H9 (cell line): ENCODE measurements around the gene SCN2B. TPM values are rescaled to one million over a fixed set of nuclear protein-coding genes. Genes with fewer than 3 reads are reported as not detected.

Experiments
- DNase-seq: peaks from one replicate; pipeline ENCODE4 v3.0.0-alpha.2; 2017
- H2AFZ ChIP-seq: one replicate; pipeline ENCODE4 v1.6.1; 2013; ENCODE audit warnings: mild to moderate bottlenecking, low read length, control low read depth, moderate library complexity
- H2AK5ac ChIP-seq: 2 replicates; pipeline ENCODE4 v1.6.1; 2013; ENCODE audit warnings: low read length, control low read depth, mixed read lengths; ENCODE audit not compliant: insufficient read length
- H2BK120ac ChIP-seq: one replicate; pipeline ENCODE4 v1.6.1; 2013; ENCODE audit warnings: low read depth, mild to moderate bottlenecking, low read length, control low read depth, inconsistent platforms; ENCODE audit not compliant: poor library complexity, severe bottlenecking
- H2BK12ac ChIP-seq: 2 replicates; pipeline ENCODE4 v1.6.1; 2013; ENCODE audit warnings: low read length, control low read depth, mixed read lengths, low read depth; ENCODE audit not compliant: insufficient read length
- H2BK15ac ChIP-seq: 2 replicates; pipeline ENCODE4 v1.6.1; 2013; ENCODE audit warnings: low read depth, low read length, control low read depth
- H2BK20ac ChIP-seq: one replicate; pipeline ENCODE4 v1.6.1; 2013; ENCODE audit warnings: low read depth, mild to moderate bottlenecking, low read length, control low read depth, inconsistent platforms; ENCODE audit not compliant: poor library complexity, severe bottlenecking
- H2BK5ac ChIP-seq: 2 replicates; pipeline ENCODE4 v1.6.1; 2013; ENCODE audit warnings: low read length, control low read depth, mixed read lengths; ENCODE audit not compliant: insufficient read length
- H3K14ac ChIP-seq: 2 replicates; pipeline ENCODE4 v1.6.1; 2013; ENCODE audit warnings: low read length, control low read depth; ENCODE audit not compliant: insufficient read depth
- H3K18ac ChIP-seq: 2 replicates; pipeline ENCODE4 v1.6.1; 2013; ENCODE audit warnings: low read depth, mild to moderate bottlenecking, mixed read lengths, low read length, control low read depth; ENCODE audit not compliant: insufficient read length
- H3K23ac ChIP-seq: 2 replicates; pipeline ENCODE4 v1.6.1; 2013; ENCODE audit warnings: low read length, control low read depth, mixed read lengths, low read depth; ENCODE audit not compliant: insufficient read length
- H3K23me2 ChIP-seq: 2 replicates; pipeline ENCODE4 v1.6.1; 2013; ENCODE audit warnings: low read depth, mild to moderate bottlenecking, mixed read lengths, low read length, control low read depth; ENCODE audit not compliant: insufficient read length, poor library complexity, severe bottlenecking
- H3K27ac ChIP-seq: 2 replicates; pipeline ENCODE4 v1.5.1; 2013; ENCODE audit warnings: low read length, control low read depth, mixed read lengths, low read depth; ENCODE audit not compliant: insufficient read length
- H3K27me3 ChIP-seq: 2 replicates; pipeline ENCODE4 v1.6.1; 2013; ENCODE audit warnings: low read length, control low read depth, inconsistent platforms; ENCODE audit not compliant: insufficient read depth
- H3K4ac ChIP-seq: 2 replicates; pipeline ENCODE4 v1.6.1; 2013; ENCODE audit warnings: low read depth, mild to moderate bottlenecking, control low read depth, inconsistent platforms, low read length, moderate library complexity
- H3K4me1 ChIP-seq: 2 replicates; pipeline ENCODE4 v1.6.1; 2013; ENCODE audit warnings: low read length, control low read depth, inconsistent platforms; ENCODE audit not compliant: insufficient read depth
- H3K4me2 ChIP-seq: 2 replicates; pipeline ENCODE4 v1.6.1; 2013; ENCODE audit warnings: low read length, control low read depth, mixed read lengths; ENCODE audit not compliant: insufficient read length, insufficient read depth
- H3K56ac ChIP-seq: 2 replicates; pipeline ENCODE4 v1.6.1; 2013; ENCODE audit warnings: low read depth, mild to moderate bottlenecking, mixed read lengths, low read length, control low read depth; ENCODE audit not compliant: insufficient read length
- H3K79me1 ChIP-seq: 2 replicates; pipeline ENCODE4 v1.6.1; 2013; ENCODE audit warnings: low read depth, mild to moderate bottlenecking, moderate library complexity, low read length, control low read depth, inconsistent platforms; ENCODE audit not compliant: insufficient read depth, poor library complexity, severe bottlenecking
- H3K79me2 ChIP-seq: 2 replicates; pipeline ENCODE4 v1.6.1; 2013; ENCODE audit warnings: low read length, control low read depth, inconsistent platforms; ENCODE audit not compliant: insufficient read depth
- H3K9ac ChIP-seq: 2 replicates; pipeline ENCODE4 v1.6.1; 2013; ENCODE audit warnings: low read length, control low read depth, mixed read lengths; ENCODE audit not compliant: insufficient read length; ENCODE audit errors: extremely low read depth
- H3K9me3 ChIP-seq: one replicate; pipeline ENCODE4 v1.6.1; 2013; ENCODE audit warnings: low read depth, low read length, inconsistent platforms; ENCODE audit not compliant: control insufficient read depth
- H3T11ph ChIP-seq: one replicate; pipeline ENCODE4 v1.6.1; 2013; ENCODE audit warnings: mild to moderate bottlenecking, low read length, control low read depth, inconsistent platforms
- H4K20me1 ChIP-seq: one replicate; pipeline ENCODE4 v1.6.1; 2013; ENCODE audit not compliant: control insufficient read depth, insufficient read length, insufficient read depth
- H4K5ac ChIP-seq: 2 replicates; pipeline ENCODE4 v1.6.1; 2013; ENCODE audit warnings: low read depth, mild to moderate bottlenecking, mixed read lengths, low read length, control low read depth; ENCODE audit not compliant: insufficient read length
- H4K8ac ChIP-seq: replicated peaks from 2 replicates; pipeline ENCODE4 v1.6.1; 2013; ENCODE audit warnings: low read length, control low read depth, mixed read lengths, low read depth; ENCODE audit not compliant: insufficient read length
- H4K91ac ChIP-seq: 2 replicates; pipeline ENCODE4 v1.6.1; 2013; ENCODE audit warnings: low read depth, mild to moderate bottlenecking, moderate library complexity, mixed read lengths, low read length, control low read depth; ENCODE audit not compliant: insufficient read length
- H3K27ac Mint-ChIP-seq, 3 experiments: 2 replicates in 2 of 3; 3 replicates in 1 of 3; pipeline ENCODE4 v1.8.0; 2020 to 2021; ENCODE audit warnings: mixed read lengths in 3 of 3, mild to moderate bottlenecking in 1 of 3, moderate library complexity in 1 of 3
- H3K27me3 Mint-ChIP-seq: 2 replicates; pipeline ENCODE4 v1.8.0; 2021; ENCODE audit warnings: low read depth, mild to moderate bottlenecking, moderate library complexity, mixed read lengths
- H3K36me3 Mint-ChIP-seq, 3 experiments: 2 replicates in 2 of 3; 3 replicates in 1 of 3; pipeline ENCODE4 v1.8.0; 2020 to 2021; ENCODE audit warnings: low read depth in 3 of 3, mixed read lengths in 3 of 3; ENCODE audit not compliant: insufficient read depth in 1 of 3
- H3K4me1 Mint-ChIP-seq, 2 experiments: 2 replicates each; pipeline ENCODE4 v1.8.0; 2020; ENCODE audit warnings: mixed read lengths in 2 of 2
- H3K4me3 Mint-ChIP-seq, 2 experiments: 2 replicates in 1 of 2; 3 replicates in 1 of 2; pipeline ENCODE4 v1.8.0; 2020 to 2021; ENCODE audit warnings: mild to moderate bottlenecking in 2 of 2, mixed read lengths in 2 of 2, moderate library complexity in 1 of 2
- H3K9me3 Mint-ChIP-seq, 2 experiments: 2 replicates in 1 of 2; 3 replicates in 1 of 2; pipeline ENCODE4 v1.8.0; 2020; ENCODE audit warnings: mild to moderate bottlenecking in 2 of 2, mixed read lengths in 2 of 2, moderate library complexity in 1 of 2
- WGBS: extraction: QIAGEN DNeasy Blood & Tissue Kit; methylation state at CpG from one replicate; pipeline ENCODE4 v1.1.7; 2013; ENCODE audit warnings: missing lambda C conversion rate, low lambda C conversion rate, mixed read lengths; ENCODE audit not compliant: insufficient read length; ENCODE audit errors: extremely low coverage; 5-methylcytosine and 5-hydroxymethylcytosine counted together
- total RNA-seq: library from RNA; stranded (reverse); gene quantifications from 2 replicates; pipeline ENCODE4 v1.2.1, GENCODE V29; 2021
- TF ChIP-seq, protein P1 (sequence below): fragments of 200-600 bp; sonication (generic); conservative IDR thresholded peaks from 3 replicates; pipeline ENCODE4 v1.8.0; 2021; ENCODE audit warnings: antibody characterized with exemption, mild to moderate bottlenecking

Gene SCN2B
- total RNA-seq, 1 experiment from 2014 or later: not detected

DNA sequence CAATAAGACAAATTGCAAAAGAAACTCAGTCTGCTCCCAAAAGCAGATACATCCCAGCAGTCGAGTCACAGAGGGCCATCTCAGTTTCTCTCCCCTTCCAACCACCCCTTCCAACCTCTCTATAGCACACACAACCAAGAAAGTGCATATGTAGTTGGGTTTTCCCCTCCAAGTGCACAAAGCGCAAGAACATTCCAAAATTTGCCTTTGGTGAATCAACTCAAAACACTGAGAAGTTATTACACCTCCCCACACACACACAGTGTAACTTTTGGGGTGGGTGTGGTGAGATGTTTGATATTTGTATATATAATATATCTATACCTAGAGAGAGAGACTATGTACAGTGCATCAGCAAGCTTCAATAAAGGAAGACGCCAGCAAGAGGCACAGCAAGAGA, 13.6 kb downstream of the SCN2B start:
- no peak overlapping the region for H2AK5ac ChIP-seq
- no peak overlapping the region for H2BK15ac ChIP-seq
- H3K27ac ChIP-seq: no peak overlapping the region
- no peaks in the 10 kb centered on the region for H3K79me1 ChIP-seq
- H2BK20ac ChIP-seq: no peak overlapping the region
- H3K79me2 ChIP-seq: no peaks in the 10 kb centered on the region
- TF ChIP-seq, protein P1, sequence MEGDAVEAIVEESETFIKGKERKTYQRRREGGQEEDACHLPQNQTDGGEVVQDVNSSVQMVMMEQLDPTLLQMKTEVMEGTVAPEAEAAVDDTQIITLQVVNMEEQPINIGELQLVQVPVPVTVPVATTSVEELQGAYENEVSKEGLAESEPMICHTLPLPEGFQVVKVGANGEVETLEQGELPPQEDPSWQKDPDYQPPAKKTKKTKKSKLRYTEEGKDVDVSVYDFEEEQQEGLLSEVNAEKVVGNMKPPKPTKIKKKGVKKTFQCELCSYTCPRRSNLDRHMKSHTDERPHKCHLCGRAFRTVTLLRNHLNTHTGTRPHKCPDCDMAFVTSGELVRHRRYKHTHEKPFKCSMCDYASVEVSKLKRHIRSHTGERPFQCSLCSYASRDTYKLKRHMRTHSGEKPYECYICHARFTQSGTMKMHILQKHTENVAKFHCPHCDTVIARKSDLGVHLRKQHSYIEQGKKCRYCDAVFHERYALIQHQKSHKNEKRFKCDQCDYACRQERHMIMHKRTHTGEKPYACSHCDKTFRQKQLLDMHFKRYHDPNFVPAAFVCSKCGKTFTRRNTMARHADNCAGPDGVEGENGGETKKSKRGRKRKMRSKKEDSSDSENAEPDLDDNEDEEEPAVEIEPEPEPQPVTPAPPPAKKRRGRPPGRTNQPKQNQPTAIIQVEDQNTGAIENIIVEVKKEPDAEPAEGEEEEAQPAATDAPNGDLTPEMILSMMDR: no peak
- no peak overlapping the region for H4K5ac ChIP-seq
- H3K9me3 ChIP-seq: no peaks in the 10 kb centered on the region
- H2AFZ ChIP-seq: no peak overlapping the region
- H3K23ac ChIP-seq: no peak overlapping the region
- no peak overlapping the region for H2BK5ac ChIP-seq
- Mint-ChIP-seq H3K36me3 (no peaks in the 10 kb centered on the region), H3K27me3 (peaks cover 91% of the 10 kb centered on the region), H3K4me3 (no peak overlapping the region), H3K4me1 (peaks cover 8 to 14% of the 10 kb centered on the region in 2 experiments), H3K9me3 (no peaks in the 10 kb centered on the region), H3K27ac (no peak overlapping the region)
- H3K23me2 ChIP-seq: no peaks in the 10 kb centered on the region
- no CpG with 5 or more reads among the region's 3 CpGs for WGBS
- peaks cover 11% of the 10 kb centered on the region; the same call in 1 of the 2 replicates for H3K27me3 ChIP-seq
- no peak overlapping the region for H3T11ph ChIP-seq
- no peak overlapping the region for H2BK12ac ChIP-seq
- no peak overlapping the region for H3K4ac ChIP-seq
- DNase-seq: no peak
- no peak overlapping the region for H4K8ac ChIP-seq
- no peak overlapping the region for H2BK120ac ChIP-seq
- no peak overlapping the region for H3K14ac ChIP-seq
- H3K56ac ChIP-seq: no peak overlapping the region
- no peaks in the 10 kb centered on the region for H4K20me1 ChIP-seq
- no peak overlapping the region for H3K9ac ChIP-seq
- H3K18ac ChIP-seq: no peak overlapping the region
- peaks cover 3% of the 10 kb centered on the region; the same call in 1 of the 2 replicates for H3K4me1 ChIP-seq
- H3K4me2 ChIP-seq: no peak overlapping the region
- H4K91ac ChIP-seq: no peak overlapping the region
